Gastroesophageal sphincter (tissue), 4 donors: ENCODE measurements around the gene POU2AF2. TPM values are rescaled to one million over a fixed set of nuclear protein-coding genes. Genes with fewer than 3 reads are reported as not detected.

Experiments
- ATAC-seq: fragments of 150-250 bp; one replicate; pipeline ENCODE4 v1.9.1; 2016; ENCODE audit warnings: mild to moderate bottlenecking, moderate library complexity
- H3K27ac ChIP-seq, 4 donors: fragments of 200-600 bp; sonication (generic) in 3 of 4; 1 replicate in 3 of 4; 2 replicates in 1 of 4; pipeline ENCODE4 v1.5.1; 2016 to 2019
- H3K27me3 ChIP-seq: fragments of 200-600 bp; sonication (generic); one replicate; pipeline ENCODE4 v1.5.1; 2019
- H3K36me3 ChIP-seq, 2 donors: fragments of 200-600 bp; sonication (generic); one replicate each; pipeline ENCODE4 v1.5.1; 2019; ENCODE audit warnings: control low read depth in 1 of 2
- H3K4me1 ChIP-seq, 3 donors: fragments of 200-600 bp; sonication (generic); 1 replicate in 2 of 3; 2 replicates in 1 of 3; pipeline ENCODE4 v1.5.1; 2016 to 2019; ENCODE audit warnings: control low read depth in 2 of 3
- H3K4me3 ChIP-seq, 2 donors: fragments of 200-600 bp; sonication (generic); one replicate each; pipeline ENCODE4 v1.5.1; 2019; ENCODE audit warnings: mild to moderate bottlenecking in 1 of 2, moderate library complexity in 1 of 2
- H3K9me3 ChIP-seq, 3 donors: fragments of 200-600 bp; sonication (generic); one replicate each; pipeline ENCODE4 v1.5.1; 2017 to 2019; ENCODE audit warnings: control low read depth in 2 of 3
- CTCF ChIP-seq, 4 experiments: fragments of 200-600 bp in 2 of 4; fragments of 450-650 bp in 2 of 4; sonication (generic) in 1 of 4; IDR thresholded peaks; one replicate each; pipeline ENCODE4 v1.5.1; 2017 to 2019; ENCODE audit warnings: antibody characterized with exemption in 4 of 4, mild to moderate bottlenecking in 2 of 4, moderate library complexity in 2 of 4
- EP300 ChIP-seq: sonication (generic); formaldehyde crosslinking; IDR thresholded peaks from one replicate; pipeline ENCODE4 v1.6.1; 2017; ENCODE audit warnings: antibody characterized with exemption, mild to moderate bottlenecking
- POLR2A ChIP-seq, 2 donors: fragments of 450-650 bp; IDR thresholded peaks; one replicate each; pipeline ENCODE4 v1.6.1; 2017; ENCODE audit warnings: antibody characterized with exemption in 2 of 2, mild to moderate bottlenecking in 2 of 2, moderate library complexity in 1 of 2
- POLR2AphosphoS5 ChIP-seq: sonication (generic); formaldehyde crosslinking; IDR thresholded peaks from one replicate; pipeline ENCODE4 v1.6.1; 2017; ENCODE audit warnings: antibody characterized with exemption
- WGBS, 2 donors: methylation state at CpG; one replicate each; pipeline ENCODE4 v1.1.5; 2018; ENCODE audit warnings: low coverage in 1 of 2; 5-methylcytosine and 5-hydroxymethylcytosine counted together
- total RNA-seq, 4 donors: library from RNA; depleted of rRNA; stranded (reverse); fragments of >200 nt; gene quantifications; one replicate each; pipeline ENCODE4 v1.1.0, GENCODE V29; 2016

The POU2AF2 gene
- total RNA-seq, 4 donors from 2014 or later, result 0.59 to 0.81 TPM; not detected in 2

- no peak for ATAC-seq
- TF ChIP-seq CTCF (IDR thresholded peaks at IDR 0.05) (no peak), POLR2AphosphoS5 (no peak), POLR2A (IDR thresholded peaks at IDR 0.05) (no peak), EP300 (no peak)
- Histone ChIP-seq H3K4me3 (no peak overlapping the region), H3K27ac (no peak overlapping the region), H3K9me3 (peaks cover 0 to 3% (median 0%) of the 10 kb centered on the region in 3 donors), H3K36me3 (no peaks in the 10 kb centered on the region), H3K27me3 (no peaks in the 10 kb centered on the region), H3K4me1 (peaks cover 3 to 33% (median 5%) of the 10 kb centered on the region in 3 donors)
- 47% methylated on average over 2 of the region's 6 CpGs; no CpG with 5 or more reads in 1 of the 2 donors for WGBS, 2 donors
These were observed 90.0 kb downstream of the POU2AF2 start for GRCh38 chr11:111335549-111335948.

Other genes starting within 250 kb of the POU2AF2 start
- gene POU2AF3, start 52.8 kb downstream of the POU2AF2 start, total RNA-seq, result 1 to 10 TPM; 1.5 to 3.8 (median 2.2) TPM
- gene POU2AF1, start 133.6 kb downstream of the POU2AF2 start, total RNA-seq, result under 1 TPM in 1 of 4 donors, not detected in 3; 0.10 TPM